Kidney tubule cell (primary cell): Measurements from ENCODE around the gene DPEP2.
"Not testable (repeated sequence)": the region's sequence is repeated elsewhere in the genome, so short reads cannot be mapped to it uniquely, and the experiment has no call there.

Experiments
- DNase-seq: peaks from one replicate; pipeline ENCODE4 v3.0.0-alpha.2; 2018; ENCODE audit warnings: low spot score

Gene DPEP2

GRCh38 chr16:67998779-67999688 lies at the start of gene DPEP2:
TSS of gene DPEP2 (minus strand) at chr16:67999484. CDS start at chr16:67993212, 6,272 bp downstream.
- DNase-seq: not testable (repeated sequence)

DNA sequence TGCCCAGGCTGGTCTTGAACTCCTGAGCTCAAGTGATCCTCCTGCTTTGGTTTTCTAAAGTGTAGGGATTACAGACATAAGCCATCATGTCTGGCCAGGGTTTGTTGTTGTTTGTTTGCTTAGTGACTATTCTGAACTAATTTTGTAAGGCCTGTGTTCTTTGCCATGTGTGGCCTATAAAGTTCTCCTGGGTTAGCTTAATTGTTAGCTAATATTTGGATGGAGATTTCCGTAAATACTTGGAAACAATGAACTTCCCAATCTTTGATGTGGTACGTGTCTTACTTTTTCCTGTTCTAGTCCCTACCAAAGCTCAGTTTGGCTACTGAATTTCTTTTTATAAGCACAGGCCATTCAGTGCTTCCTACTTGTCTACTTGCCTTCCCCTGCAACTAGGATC lies 48.7 kb upstream of the DPEP2 start:
- no peak for DNase-seq

DNA sequence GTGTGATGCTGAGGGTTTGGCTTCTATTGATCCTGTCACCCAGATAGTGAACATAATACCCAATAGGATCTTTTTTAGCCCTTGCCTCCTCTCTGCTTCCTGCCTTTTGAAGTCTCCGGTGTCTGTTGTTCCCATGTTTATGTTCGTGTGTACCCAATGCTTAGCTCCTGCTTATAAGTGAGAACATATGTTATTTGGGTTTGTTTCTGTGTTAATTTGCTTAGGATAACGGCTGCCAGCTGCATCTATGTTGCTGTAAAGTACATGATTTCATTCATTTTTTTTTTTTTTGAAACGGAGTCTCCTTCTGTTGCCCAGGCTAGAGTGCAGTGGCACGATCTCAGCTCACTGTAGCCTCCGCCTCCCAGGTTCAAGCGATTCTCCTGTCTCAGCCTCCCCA lies 46.8 kb upstream of the DPEP2 start:
- no peak for DNase-seq

GRCh38 chr16:68041783-68042182 lies 42.5 kb upstream of the DPEP2 start:
- no peak for DNase-seq

- DNase-seq: peak; percentile 74
Measured at GRCh38 chr16:68040506-68041288, 41.4 kb upstream of the DPEP2 start.

- DNase-seq: no peak
Measured at GRCh38 chr16:68037841-68038597, 38.7 kb upstream of the DPEP2 start.

DNA sequence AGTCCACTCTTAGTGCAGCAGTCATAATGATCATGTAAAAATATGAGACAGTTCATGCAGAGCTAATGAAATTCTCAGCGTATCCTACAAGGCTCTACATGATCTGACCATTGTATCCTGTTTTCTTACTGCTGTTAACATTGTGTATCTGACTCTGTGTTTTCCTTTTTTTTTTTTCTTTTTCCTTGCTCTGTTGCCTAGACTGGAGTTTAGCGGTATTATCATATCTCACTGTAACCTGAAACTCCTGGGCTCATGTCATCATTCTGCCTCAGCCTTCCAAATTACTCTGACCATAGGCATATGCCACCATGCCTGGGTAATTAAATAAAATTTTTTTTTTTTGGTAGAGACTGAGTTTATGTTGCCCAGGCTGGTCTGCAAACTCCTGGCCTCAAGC lies 35.9 kb upstream of the DPEP2 start:
- no peak for DNase-seq

- no peak for DNase-seq
Measured at GRCh38 chr16:68033101-68033500, 33.8 kb upstream of the DPEP2 start.

- peak; percentile 71 for DNase-seq
Measured at GRCh38 chr16:68031951-68032350, 32.7 kb upstream of the DPEP2 start.

- DNase-seq: peak; percentile 18
Measured at GRCh38 chr16:68030108-68030507, 30.8 kb upstream of the DPEP2 start.

- DNase-seq: no peak
Measured at GRCh38 chr16:68028996-68029395, 29.7 kb upstream of the DPEP2 start.

DNA sequence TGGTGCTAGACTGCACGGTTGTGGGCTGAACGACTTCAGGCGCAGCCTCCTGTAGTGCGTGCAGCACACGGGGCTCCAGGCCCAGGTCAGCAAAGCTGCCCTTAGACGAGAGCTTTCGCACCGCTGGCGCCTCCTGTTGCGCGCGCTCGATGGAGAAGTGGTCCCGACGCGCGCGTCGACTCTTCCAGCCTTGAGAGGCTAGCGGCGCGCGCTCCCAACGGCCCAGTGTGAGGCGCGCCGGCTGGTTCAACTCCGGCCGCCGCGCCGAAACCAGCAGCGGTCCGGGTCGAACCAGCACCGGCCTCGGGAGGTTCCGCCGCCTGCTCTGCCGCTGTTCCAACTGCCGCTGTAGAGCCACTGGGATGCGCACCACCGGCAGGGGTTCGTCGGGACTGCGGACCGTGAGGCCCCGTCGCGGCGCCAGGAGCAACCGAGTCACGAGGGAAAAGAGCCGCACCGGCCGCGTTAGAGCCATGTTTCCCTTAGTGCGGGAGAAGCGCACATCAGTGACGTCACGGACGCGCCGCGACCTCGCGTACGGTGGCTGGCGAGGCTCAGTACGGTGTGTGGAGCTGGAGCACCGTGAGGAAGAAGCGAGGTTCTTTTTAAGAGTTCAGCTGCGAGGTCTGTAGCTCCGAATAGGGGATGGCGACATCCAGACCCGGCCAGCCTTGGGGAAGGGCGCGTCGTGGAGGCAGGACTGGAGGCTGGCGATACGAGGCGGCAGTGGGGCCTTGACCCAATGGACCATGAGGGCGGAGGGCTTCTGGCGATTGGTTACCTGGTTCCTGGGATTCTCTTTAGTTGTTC lies 23.6 kb upstream of the DPEP2 start, which contains the start of the genes DDX28 and DUS2:
TSS of gene DDX28 (minus strand) at position 505 of the 810 bp plus-strand sequence. CDS start at position 475, 30 bp downstream.
TSS of gene DUS2 (plus strand) at position 557 of the 810 bp plus-strand sequence. CDS start 14,740 bp downstream, outside the sequence.
- peak; percentile 88 for DNase-seq

DNA sequence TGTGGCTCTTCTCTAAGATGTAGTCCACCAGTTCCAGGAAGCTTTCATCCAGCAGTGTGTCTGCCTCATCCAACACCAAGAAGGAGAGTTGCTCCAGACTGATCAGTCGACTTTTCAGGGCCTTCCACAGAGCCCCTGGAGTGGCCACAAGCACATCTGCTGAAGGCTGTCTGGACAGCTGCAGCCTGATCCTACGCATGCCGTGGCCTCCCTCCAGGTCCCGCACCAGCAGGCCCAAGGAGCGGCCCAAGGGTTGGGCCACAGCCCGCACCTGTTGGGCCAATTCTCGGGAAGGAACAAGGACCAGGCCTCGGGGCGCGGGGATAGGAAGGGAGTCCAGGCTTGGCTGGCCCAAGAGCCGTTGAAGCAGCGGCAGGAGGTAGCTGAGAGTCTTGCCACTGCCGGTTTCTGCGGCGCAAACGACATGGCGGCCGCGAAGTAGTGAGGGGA lies 23.0 kb upstream of the DPEP2 start:
- DNase-seq: no peak

DNA sequence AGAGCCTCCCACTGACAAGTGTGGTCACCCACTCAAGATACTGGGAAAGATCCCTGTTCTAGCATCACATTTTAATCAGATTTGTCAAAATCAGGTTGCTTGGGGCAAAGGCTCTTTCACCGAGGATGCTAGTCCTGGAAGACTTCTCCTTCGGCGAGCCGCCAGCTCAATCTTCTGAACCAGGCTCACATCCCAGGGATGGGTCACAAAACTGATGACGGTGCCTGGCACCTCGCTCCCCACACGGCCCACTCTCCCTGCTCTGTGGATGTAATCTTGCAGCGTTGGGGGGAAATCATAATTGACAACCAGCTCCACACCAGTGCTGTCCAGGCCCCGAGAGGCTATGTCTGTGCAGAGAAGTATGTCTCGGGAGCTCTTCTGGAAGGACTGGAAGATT lies 22.2 kb upstream of the DPEP2 start:
- DNase-seq: no peak

GRCh38 chr16:68019167-68019680 lies 19.9 kb upstream of the DPEP2 start:
- no peak for DNase-seq

GRCh38 chr16:68015681-68016080 lies 16.4 kb upstream of the DPEP2 start, which contains the start of gene DPEP2NB:
TSS of gene DPEP2NB (minus strand) at chr16:68015911. CDS start at chr16:68015770, 141 bp downstream.
- no peak for DNase-seq

- DNase-seq: no peak
Measured at GRCh38 chr16:68013440-68013839, 14.2 kb upstream of the DPEP2 start.

- DNase-seq: not testable (repeated sequence)
Measured at GRCh38 chr16:68009872-68010271, 10.6 kb upstream of the DPEP2 start.

- no peak for DNase-seq
Measured at GRCh38 chr16:68009157-68009735, 10.0 kb upstream of the DPEP2 start.

DNA sequence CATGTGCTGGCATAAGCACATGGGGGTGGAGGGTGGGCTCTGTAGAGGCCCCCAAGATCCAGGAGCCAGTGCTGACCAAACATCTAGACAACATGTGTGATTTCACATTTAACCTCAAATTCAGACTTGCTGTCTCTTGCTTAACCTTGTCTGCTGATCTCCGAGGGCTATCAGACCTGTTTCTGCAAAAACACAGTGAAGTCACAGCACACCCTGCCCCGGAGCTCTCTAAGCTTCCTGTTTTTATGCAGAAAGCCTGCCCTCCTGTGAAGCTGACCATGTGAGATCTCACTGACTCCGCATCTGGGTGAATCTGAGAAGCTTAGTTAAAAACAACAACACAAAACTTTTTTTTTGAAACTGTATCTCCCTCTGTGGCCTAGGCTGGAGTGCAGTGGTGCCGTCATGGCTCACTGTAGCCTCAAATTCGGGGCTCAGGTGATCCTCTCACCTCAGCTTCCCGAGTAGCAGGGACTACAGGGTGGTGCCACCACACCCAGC lies 6.6 kb upstream of the DPEP2 start:
- no peak for DNase-seq
